ENCODE data around the gene POTEM. TPM values are rescaled to one million over a fixed set of nuclear protein-coding genes. Genes with fewer than 3 reads are reported as not detected.
A peak's percentile ranks its signal among the peaks of the same experiment; 100 is the strongest.
"Not testable (repeated sequence)": the region's sequence is repeated elsewhere in the genome, so short reads cannot be mapped to it uniquely, and the experiment has no call there.

Gene POTEM
- total RNA-seq, 1 experiment from 2014 or later = not detected

- H3K9me3 ChIP-seq (ENCODE audit: control insufficient read depth, insufficient read depth, low read depth, low read length); intact Hi-C loops (cut with micrococcal nuclease; ENCODE audit: unreplicated experiment); H3K27ac ChIP-seq (ENCODE audit: low read length); BruUV-seq (replicated peaks); H3K36me3 ChIP-seq (ENCODE audit: control insufficient read depth, insufficient read depth, low read length); CTCF ChIA-PET; H3K4me3 ChIP-seq (ENCODE audit: low read depth in 2 of 2, low read length in 2 of 2); H3K4me1 ChIP-seq (ENCODE audit: control insufficient read depth, insufficient read depth, low read length); H3K27me3 ChIP-seq (ENCODE audit: control insufficient read depth, insufficient read depth, low read length); DNase-seq (ENCODE audit: low read depth, low spot score); POLR2A ChIA-PET; in situ Hi-C loops (cut with HindIII; ENCODE audit: low pct_unique_long_range_greater_than_20kb, low sequenced_read_pairs); ATAC-seq: not testable (repeated sequence)
Observed at GRCh38 chr14:19007678-19008077, 40.4 kb downstream of the POTEM start.

DNA sequence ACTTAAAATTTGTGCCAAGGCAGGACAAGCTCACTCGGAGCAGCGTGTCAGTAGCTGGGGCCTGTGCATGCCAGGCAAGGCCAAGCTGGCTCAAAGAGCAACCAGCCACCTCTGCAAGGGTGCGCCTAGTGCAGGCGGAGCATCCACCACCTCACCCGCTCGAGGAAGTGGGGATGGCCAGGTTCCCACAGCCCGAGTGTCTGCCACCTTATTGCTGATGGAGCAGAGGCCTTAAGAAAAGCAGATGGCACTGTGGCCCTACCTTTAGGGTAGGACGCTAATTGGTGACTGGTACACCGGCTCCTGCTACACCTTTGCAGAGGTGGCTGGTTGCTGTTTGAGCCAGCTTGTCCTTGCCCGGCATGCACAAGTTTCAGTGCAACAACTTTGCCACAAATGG is 43.8 kb downstream of the POTEM start:
- H3K9me3 ChIP-seq (ENCODE audit: control insufficient read depth, insufficient read depth, low read depth, low read length); ATAC-seq; DNase-seq (ENCODE audit: low read depth, low spot score); in situ Hi-C loops (cut with HindIII; ENCODE audit: low pct_unique_long_range_greater_than_20kb, low sequenced_read_pairs); H3K27ac ChIP-seq (ENCODE audit: low read length); H3K36me3 ChIP-seq (ENCODE audit: control insufficient read depth, insufficient read depth, low read length); BruUV-seq (replicated peaks); CTCF ChIA-PET; intact Hi-C loops (cut with micrococcal nuclease; ENCODE audit: unreplicated experiment); H3K27me3 ChIP-seq (ENCODE audit: control insufficient read depth, insufficient read depth, low read length); H3K4me1 ChIP-seq (ENCODE audit: control insufficient read depth, insufficient read depth, low read length); POLR2A ChIA-PET; H3K4me3 ChIP-seq (ENCODE audit: low read depth in 2 of 2, low read length in 2 of 2): not testable (repeated sequence)

DNA sequence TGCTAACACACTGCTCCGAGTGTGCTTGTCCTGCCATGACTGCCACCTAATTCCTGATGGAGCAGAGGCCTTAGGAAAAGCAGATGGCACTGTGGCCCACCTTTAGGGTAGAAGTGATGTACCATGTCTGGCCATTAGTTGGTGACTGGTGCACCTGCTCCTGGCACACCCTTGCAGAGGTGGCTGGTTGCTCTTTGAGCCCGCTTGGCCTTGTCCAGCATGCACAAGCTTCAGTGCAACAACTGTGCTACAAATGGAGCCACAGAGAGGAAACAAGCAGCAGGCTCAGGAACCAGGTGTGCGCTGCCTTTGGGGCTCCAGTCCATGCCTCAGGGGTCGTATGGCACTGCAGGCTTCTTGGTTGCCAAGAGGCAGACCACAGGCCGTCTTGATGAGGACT is 44.5 kb downstream of the POTEM start:
- POLR2A ChIA-PET; CTCF ChIA-PET; H3K9me3 ChIP-seq (ENCODE audit: control insufficient read depth, insufficient read depth, low read depth, low read length); H3K27me3 ChIP-seq (ENCODE audit: control insufficient read depth, insufficient read depth, low read length); H3K4me3 ChIP-seq (ENCODE audit: low read depth in 2 of 2, low read length in 2 of 2); H3K27ac ChIP-seq (ENCODE audit: low read length); intact Hi-C loops (cut with micrococcal nuclease; ENCODE audit: unreplicated experiment); in situ Hi-C loops (cut with HindIII; ENCODE audit: low pct_unique_long_range_greater_than_20kb, low sequenced_read_pairs); H3K36me3 ChIP-seq (ENCODE audit: control insufficient read depth, insufficient read depth, low read length); BruUV-seq (replicated peaks); H3K4me1 ChIP-seq (ENCODE audit: control insufficient read depth, insufficient read depth, low read length); ATAC-seq; DNase-seq (ENCODE audit: low read depth, low spot score): not testable (repeated sequence)

DNA sequence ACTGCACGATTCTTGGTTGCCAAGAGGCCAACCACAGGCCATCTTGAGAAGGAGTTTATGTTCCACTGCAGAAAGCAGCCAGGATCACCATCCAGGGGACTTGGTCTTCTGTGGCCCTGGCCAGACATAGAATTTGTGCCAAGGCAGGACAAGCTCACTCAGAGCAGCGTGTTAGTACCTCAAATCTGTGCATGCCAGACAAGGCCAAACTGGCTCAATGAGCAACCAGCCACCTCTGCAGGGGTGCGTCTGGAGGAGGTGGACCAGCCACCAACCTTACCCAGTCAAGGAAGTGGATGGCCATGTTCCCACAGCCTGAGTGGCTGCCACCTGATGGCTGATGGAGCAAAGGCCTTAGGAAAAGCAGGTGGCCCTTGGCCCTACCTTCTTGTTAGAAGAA is 48.0 kb downstream of the POTEM start:
- H3K4me3 ChIP-seq (ENCODE audit: low read depth in 2 of 2, low read length in 2 of 2); CTCF ChIA-PET; DNase-seq (ENCODE audit: low read depth, low spot score); H3K9me3 ChIP-seq (ENCODE audit: control insufficient read depth, insufficient read depth, low read depth, low read length); H3K36me3 ChIP-seq (ENCODE audit: control insufficient read depth, insufficient read depth, low read length); in situ Hi-C loops (cut with HindIII; ENCODE audit: low pct_unique_long_range_greater_than_20kb, low sequenced_read_pairs); H3K4me1 ChIP-seq (ENCODE audit: control insufficient read depth, insufficient read depth, low read length); H3K27me3 ChIP-seq (ENCODE audit: control insufficient read depth, insufficient read depth, low read length); H3K27ac ChIP-seq (ENCODE audit: low read length); POLR2A ChIA-PET; intact Hi-C loops (cut with micrococcal nuclease; ENCODE audit: unreplicated experiment); BruUV-seq (replicated peaks): not testable (repeated sequence)
- peak; percentile 42; the same call in 1 of the 2 replicates for ATAC-seq

- H3K4me3 ChIP-seq (ENCODE audit: low read depth in 2 of 2, low read length in 2 of 2); H3K27ac ChIP-seq (ENCODE audit: low read length); H3K27me3 ChIP-seq (ENCODE audit: control insufficient read depth, insufficient read depth, low read length); DNase-seq (ENCODE audit: low read depth, low spot score); H3K9me3 ChIP-seq (ENCODE audit: control insufficient read depth, insufficient read depth, low read depth, low read length); ATAC-seq; in situ Hi-C loops (cut with HindIII; ENCODE audit: low pct_unique_long_range_greater_than_20kb, low sequenced_read_pairs); CTCF ChIA-PET; POLR2A ChIA-PET; H3K4me1 ChIP-seq (ENCODE audit: control insufficient read depth, insufficient read depth, low read length); BruUV-seq (replicated peaks); intact Hi-C loops (cut with micrococcal nuclease; ENCODE audit: unreplicated experiment); H3K36me3 ChIP-seq (ENCODE audit: control insufficient read depth, insufficient read depth, low read length): not testable (repeated sequence)
Observed at GRCh38 chr14:19025080-19025589, 57.9 kb downstream of the POTEM start.

GRCh38 chr14:19026649-19027351 is 59.6 kb downstream of the POTEM start:
- H3K27me3 ChIP-seq (ENCODE audit: control insufficient read depth, insufficient read depth, low read length); ATAC-seq; DNase-seq (ENCODE audit: low read depth, low spot score); in situ Hi-C loops (cut with HindIII; ENCODE audit: low pct_unique_long_range_greater_than_20kb, low sequenced_read_pairs); POLR2A ChIA-PET; BruUV-seq (replicated peaks); H3K9me3 ChIP-seq (ENCODE audit: control insufficient read depth, insufficient read depth, low read depth, low read length); H3K4me3 ChIP-seq (ENCODE audit: low read depth in 2 of 2, low read length in 2 of 2); intact Hi-C loops (cut with micrococcal nuclease; ENCODE audit: unreplicated experiment); H3K27ac ChIP-seq (ENCODE audit: low read length); H3K4me1 ChIP-seq (ENCODE audit: control insufficient read depth, insufficient read depth, low read length); CTCF ChIA-PET; H3K36me3 ChIP-seq (ENCODE audit: control insufficient read depth, insufficient read depth, low read length): not testable (repeated sequence)

GRCh38 chr14:19027895-19028294 is 60.7 kb downstream of the POTEM start:
- H3K4me1 ChIP-seq (ENCODE audit: control insufficient read depth, insufficient read depth, low read length); in situ Hi-C loops (cut with HindIII; ENCODE audit: low pct_unique_long_range_greater_than_20kb, low sequenced_read_pairs); POLR2A ChIA-PET; ATAC-seq; H3K9me3 ChIP-seq (ENCODE audit: control insufficient read depth, insufficient read depth, low read depth, low read length); DNase-seq (ENCODE audit: low read depth, low spot score); H3K4me3 ChIP-seq (ENCODE audit: low read depth in 2 of 2, low read length in 2 of 2); H3K27ac ChIP-seq (ENCODE audit: low read length); intact Hi-C loops (cut with micrococcal nuclease; ENCODE audit: unreplicated experiment); CTCF ChIA-PET; H3K27me3 ChIP-seq (ENCODE audit: control insufficient read depth, insufficient read depth, low read length); H3K36me3 ChIP-seq (ENCODE audit: control insufficient read depth, insufficient read depth, low read length); BruUV-seq (replicated peaks): not testable (repeated sequence)
